ENCODE results near the gene OLIG2. TPM values are rescaled to one million over a fixed set of nuclear protein-coding genes. Genes with fewer than 3 reads are reported as not detected.

OLIG2 gene
- polyA plus RNA-seq, 1 of the 3 experiments (the other 2 are of a cell fraction), result not detected

DNA sequence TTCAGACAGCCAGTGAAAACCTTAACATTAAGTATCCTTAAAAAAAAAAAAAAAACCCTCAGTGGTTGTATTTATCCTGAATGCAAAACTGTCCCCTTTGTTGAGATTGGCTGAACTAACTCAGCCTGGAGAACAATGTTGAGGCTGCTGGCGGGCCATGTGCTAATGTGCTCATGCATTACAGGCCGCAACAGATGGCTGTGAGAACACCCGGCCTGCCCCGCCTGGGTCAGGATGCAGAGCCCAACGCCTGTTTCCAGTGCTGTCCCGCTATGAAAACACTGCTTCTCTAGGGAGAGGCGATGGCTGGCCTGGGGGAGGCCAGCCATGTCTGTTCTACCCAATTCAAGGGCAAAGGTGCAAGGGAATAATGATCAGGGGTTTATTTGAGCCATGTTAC is 13.8 kb downstream of the OLIG2 start:
- H2AFZ ChIP-seq (ENCODE audit: low read depth), result no peak overlapping the region
- DNase-seq, result no peak
- 61% methylated on average over 6 of the region's 7 CpGs for WGBS (ENCODE audit: low lambda C conversion rate)
- peaks cover 1% of the 10 kb centered on the region for H3K27me3 ChIP-seq (ENCODE audit: insufficient read depth)
- no peak overlapping the region for H3K9ac ChIP-seq
- CTCF ChIA-PET, result no interaction called here
- H3K4me3 ChIP-seq (ENCODE audit: low read depth in 2 of 2, low read length in 1 of 2), result no peak overlapping the region
- no peak overlapping the region for H3K4me2 ChIP-seq
- H3K9me3 ChIP-seq, result no peaks in the 10 kb centered on the region
- peaks cover 9% of the 10 kb centered on the region for H3F3A ChIP-seq (replicated peaks; ENCODE audit: insufficient read depth)
- TF ChIP-seq RCOR1 (IDR thresholded peaks at IDR 0.05; ENCODE audit: low read length) (no peak), GATA2 (CRISPR knock-in tag; IDR thresholded peaks at IDR 0.05) (no peak), ELF1 (IDR thresholded peaks at IDR 0.05) (no peak), SMC3 (IDR thresholded peaks at IDR 0.05; ENCODE audit: low read depth, low read length) (no peak), MXI1 (IDR thresholded peaks at IDR 0.05; ENCODE audit: low read depth, low read length) (no peak), YY1 (IDR thresholded peaks at IDR 0.05; ENCODE audit: low read depth) (no peak), RAD21 (IDR thresholded peaks at IDR 0.05; ENCODE audit: low read length) (no peak), CHD2 (IDR thresholded peaks at IDR 0.05; ENCODE audit: low read length, partially characterized antibody) (no peak), TAF1 (IDR thresholded peaks at IDR 0.05; ENCODE audit: borderline replicate concordance, low read depth, low read length) (no peak), TEAD4 (IDR thresholded peaks at IDR 0.05; ENCODE audit: borderline replicate concordance, insufficient read depth) (no peak), NRF1 (IDR thresholded peaks at IDR 0.05; ENCODE audit: low read depth, low read length) (no peak)
- TF ChIP-seq, protein P1, sequence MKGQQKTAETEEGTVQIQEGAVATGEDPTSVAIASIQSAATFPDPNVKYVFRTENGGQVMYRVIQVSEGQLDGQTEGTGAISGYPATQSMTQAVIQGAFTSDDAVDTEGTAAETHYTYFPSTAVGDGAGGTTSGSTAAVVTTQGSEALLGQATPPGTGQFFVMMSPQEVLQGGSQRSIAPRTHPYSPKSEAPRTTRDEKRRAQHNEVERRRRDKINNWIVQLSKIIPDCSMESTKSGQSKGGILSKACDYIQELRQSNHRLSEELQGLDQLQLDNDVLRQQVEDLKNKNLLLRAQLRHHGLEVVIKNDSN (IDR thresholded peaks at IDR 0.05; ENCODE audit: borderline replicate concordance, low read depth), result no peak
- TF ChIP-seq, protein P2, sequence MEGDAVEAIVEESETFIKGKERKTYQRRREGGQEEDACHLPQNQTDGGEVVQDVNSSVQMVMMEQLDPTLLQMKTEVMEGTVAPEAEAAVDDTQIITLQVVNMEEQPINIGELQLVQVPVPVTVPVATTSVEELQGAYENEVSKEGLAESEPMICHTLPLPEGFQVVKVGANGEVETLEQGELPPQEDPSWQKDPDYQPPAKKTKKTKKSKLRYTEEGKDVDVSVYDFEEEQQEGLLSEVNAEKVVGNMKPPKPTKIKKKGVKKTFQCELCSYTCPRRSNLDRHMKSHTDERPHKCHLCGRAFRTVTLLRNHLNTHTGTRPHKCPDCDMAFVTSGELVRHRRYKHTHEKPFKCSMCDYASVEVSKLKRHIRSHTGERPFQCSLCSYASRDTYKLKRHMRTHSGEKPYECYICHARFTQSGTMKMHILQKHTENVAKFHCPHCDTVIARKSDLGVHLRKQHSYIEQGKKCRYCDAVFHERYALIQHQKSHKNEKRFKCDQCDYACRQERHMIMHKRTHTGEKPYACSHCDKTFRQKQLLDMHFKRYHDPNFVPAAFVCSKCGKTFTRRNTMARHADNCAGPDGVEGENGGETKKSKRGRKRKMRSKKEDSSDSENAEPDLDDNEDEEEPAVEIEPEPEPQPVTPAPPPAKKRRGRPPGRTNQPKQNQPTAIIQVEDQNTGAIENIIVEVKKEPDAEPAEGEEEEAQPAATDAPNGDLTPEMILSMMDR (IDR thresholded peaks at IDR 0.05), result no peak
- no peak overlapping the region for H3K27ac ChIP-seq (ENCODE audit: low read depth in 2 of 2, low read length in 1 of 2)
- H4K20me1 ChIP-seq (ENCODE audit: insufficient read depth), result no peaks in the 10 kb centered on the region
- no peaks in the 10 kb centered on the region for H3K79me2 ChIP-seq (ENCODE audit: insufficient read depth)
- no peaks in the 10 kb centered on the region for H3K36me3 ChIP-seq (replicated peaks in 1 of 2; ENCODE audit: control insufficient read depth in 1 of 2, insufficient read depth in 2 of 2, low read length in 1 of 2)
- POLR2A ChIA-PET, result no interaction called here
- H3K4me1 ChIP-seq (ENCODE audit: control insufficient read depth in 1 of 2, insufficient read depth in 2 of 2, low read depth in 1 of 2, low read length in 1 of 2), result peaks cover 0 to 22% of the 10 kb centered on the region in 2 experiments; a peak in 2 of 4 replicates
- H3K9me2 ChIP-seq, result no peaks in the 10 kb centered on the region

- TF ChIP-seq FOSL2 (IDR thresholded peaks at IDR 0.05; ENCODE audit: borderline replicate concordance, low read depth) (no peak), RFX5 (IDR thresholded peaks at IDR 0.05; ENCODE audit: low read length) (no peak)
- 59% methylated on average over 3 of the region's 3 CpGs for WGBS (ENCODE audit: low lambda C conversion rate)
- Histone ChIP-seq H2AFZ (ENCODE audit: low read depth) (no peak overlapping the region), H3K36me3 (replicated peaks in 1 of 2; ENCODE audit: control insufficient read depth in 1 of 2, insufficient read depth in 2 of 2, low read length in 1 of 2) (no peaks in the 10 kb centered on the region), H3K4me1 (ENCODE audit: control insufficient read depth in 1 of 2, insufficient read depth in 2 of 2, low read depth in 1 of 2, low read length in 1 of 2) (peaks cover 0 to 22% of the 10 kb centered on the region in 2 experiments; a peak in 2 of 4 replicates), H3K9me2 (no peaks in the 10 kb centered on the region), H3K27ac (ENCODE audit: low read depth in 2 of 2, low read length in 1 of 2) (no peak overlapping the region), H3K4me3 (ENCODE audit: low read depth in 2 of 2, low read length in 1 of 2) (no peak overlapping the region), H3K9me3 (no peaks in the 10 kb centered on the region), H4K20me1 (ENCODE audit: insufficient read depth) (no peaks in the 10 kb centered on the region), H3K79me2 (ENCODE audit: insufficient read depth) (no peaks in the 10 kb centered on the region), H3K9ac (no peak overlapping the region), H3K27me3 (ENCODE audit: insufficient read depth) (no peaks in the 10 kb centered on the region; the same call in 1 of the 2 replicates), H3K4me2 (no peak overlapping the region), H3F3A (replicated peaks; ENCODE audit: insufficient read depth) (peaks cover 9% of the 10 kb centered on the region)
- CTCF ChIA-PET, result interaction anchor here (0.8 kb wide), 1 partner anchor 46 kb away, joined by 3 read pairs; no protein-coding TSS in a partner anchor
- no peak for DNase-seq
- POLR2A ChIA-PET, result no interaction called here
Measured at GRCh38 chr21:33040215-33040614, 14.5 kb downstream of the OLIG2 start.

Data from SK-N-SH (cell line).